AG08395 (cell line): ENCODE measurements around the gene FARP2.

ENCODE experiments used
- DNase-seq: peaks from one replicate; pipeline ENCODE4 v3.0.0; 2012; ENCODE audit warnings: mixed read lengths, low spot score

The FARP2 gene

GRCh38 chr2:241456546-241456945 is 100.5 kb downstream of the FARP2 start:
- DNase-seq: no peak

GRCh38 chr2:241458687-241459086 is 102.6 kb downstream of the FARP2 start:
- no peak for DNase-seq

GRCh38 chr2:241459520-241459919 is 103.4 kb downstream of the FARP2 start:
- no peak for DNase-seq

GRCh38 chr2:241460631-241461030 is 104.5 kb downstream of the FARP2 start:
- DNase-seq: no peak

- DNase-seq: no peak
Observed at GRCh38 chr2:241461693-241462677, 105.9 kb downstream of the FARP2 start.

GRCh38 chr2:241463276-241464135 is 107.4 kb downstream of the FARP2 start:
- DNase-seq: no peak

- no peak for DNase-seq
Observed at GRCh38 chr2:241465543-241465942, 109.5 kb downstream of the FARP2 start.

- no peak for DNase-seq
Observed at GRCh38 chr2:241466230-241466629, 110.1 kb downstream of the FARP2 start.

GRCh38 chr2:241467777-241468475 is 111.8 kb downstream of the FARP2 start:
- DNase-seq: no peak

GRCh38 chr2:241468476-241468781 is 112.3 kb downstream of the FARP2 start:
- DNase-seq: no peak

- no peak for DNase-seq
Observed at GRCh38 chr2:241469746-241470145, 113.7 kb downstream of the FARP2 start.

GRCh38 chr2:241473399-241473798 is 117.3 kb downstream of the FARP2 start:
- no peak for DNase-seq

GRCh38 chr2:241475267-241475666 is 119.2 kb downstream of the FARP2 start:
- DNase-seq: no peak

GRCh38 chr2:241478166-241478565 is 122.1 kb downstream of the FARP2 start:
- no peak for DNase-seq

GRCh38 chr2:241479026-241479898 is 123.2 kb downstream of the FARP2 start:
- DNase-seq: no peak

GRCh38 chr2:241481687-241482086 is 125.6 kb downstream of the FARP2 start:
- no peak for DNase-seq

- no peak for DNase-seq
Observed at GRCh38 chr2:241482126-241482955, 126.3 kb downstream of the FARP2 start.

GRCh38 chr2:241483305-241483704 is 127.2 kb downstream of the FARP2 start:
- DNase-seq: no peak

GRCh38 chr2:241485172-241485911 is 129.3 kb downstream of the FARP2 start:
- DNase-seq: no peak

GRCh38 chr2:241489088-241489487 is 133.0 kb downstream of the FARP2 start:
- no peak for DNase-seq
